Hematopoietic multipotent progenitor cell treated with erythropoietin and hydrocortisone succinate and interleukin-3 and kit ligand, for 4 days (in vitro differentiated cells): Measurements from ENCODE around the gene SMIM24.
A peak's percentile ranks its signal among the peaks of the same experiment; 100 is the strongest.
"Not testable (repeated sequence)": the region's sequence is repeated elsewhere in the genome, so short reads cannot be mapped to it uniquely, and the experiment has no call there.

Experiments used
- DNase-seq: peaks from one replicate; pipeline ENCODE4 v3.0.0-alpha.2; 2015

SMIM24 gene

DNA sequence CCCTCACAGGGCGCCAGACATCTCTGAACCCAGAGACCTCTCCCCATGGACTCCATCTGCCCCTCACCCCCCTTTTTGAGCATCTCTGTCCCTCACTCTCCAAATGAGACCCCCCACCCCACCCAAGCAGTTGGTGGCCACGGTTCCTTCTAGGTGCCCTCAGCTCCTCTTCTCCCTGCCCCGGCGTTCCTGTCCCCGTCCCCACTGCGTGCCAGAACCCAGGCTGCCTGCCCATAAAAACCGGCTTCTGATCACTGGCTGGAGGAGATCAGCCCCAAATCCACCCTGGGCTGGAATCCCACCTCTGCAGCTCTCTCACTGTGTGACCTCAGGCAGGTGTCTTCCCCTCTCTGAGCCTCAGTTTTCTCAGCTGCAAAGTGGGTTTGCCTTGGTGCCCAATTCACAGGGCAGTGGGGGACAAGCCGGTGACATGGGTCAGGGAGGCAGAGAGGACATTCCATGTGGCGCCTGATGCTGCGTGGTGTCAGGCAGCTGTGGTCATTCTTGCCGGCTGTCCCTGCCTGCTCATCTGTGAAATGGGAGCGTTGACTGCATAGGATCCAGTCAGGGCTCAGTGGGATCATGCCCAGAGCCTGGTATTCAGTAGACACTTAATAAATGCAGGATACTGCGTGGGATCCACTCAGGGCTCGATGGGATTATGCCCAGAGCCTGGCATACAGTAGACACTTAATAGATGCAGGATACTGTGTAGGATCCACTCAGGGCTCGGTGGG, 25.5 kb downstream of the SMIM24 start:
- DNase-seq: no peak

DNA sequence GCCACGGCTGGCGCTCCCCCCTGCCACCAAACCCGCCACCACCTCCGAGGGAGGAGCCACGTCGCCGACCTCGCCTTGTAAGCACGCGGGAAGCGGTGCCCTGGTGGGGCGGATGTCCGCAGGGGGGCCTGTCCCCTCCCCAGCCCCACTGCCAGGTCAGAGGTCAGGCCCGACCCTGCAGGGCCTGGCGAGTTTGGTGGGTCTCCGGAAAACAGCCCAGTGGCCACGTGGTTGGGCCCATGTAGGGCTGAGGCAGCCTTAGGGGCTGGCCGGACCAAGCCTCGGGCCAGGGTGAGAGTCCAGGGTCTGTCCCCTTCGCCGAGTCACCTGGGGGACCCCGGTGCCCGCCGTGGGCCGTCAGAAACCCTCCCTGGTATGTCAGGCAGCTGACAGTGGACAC, 26.5 kb downstream of the SMIM24 start:
- no peak for DNase-seq

DNA sequence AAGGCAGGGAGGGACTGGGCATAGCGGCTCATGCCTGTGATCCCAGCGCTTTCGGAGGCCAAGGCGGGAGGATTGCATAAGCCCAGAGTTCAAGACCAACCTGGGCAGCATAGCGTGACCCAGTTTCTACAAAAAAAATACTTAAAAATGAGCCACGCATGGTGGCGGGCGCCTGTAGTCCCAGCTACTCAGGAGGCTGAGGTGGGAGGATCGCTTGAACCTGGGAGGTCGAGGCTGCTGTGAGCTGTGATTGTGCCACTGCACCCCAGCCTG, 27.4 kb downstream of the SMIM24 start:
- not testable (repeated sequence) for DNase-seq

DNA sequence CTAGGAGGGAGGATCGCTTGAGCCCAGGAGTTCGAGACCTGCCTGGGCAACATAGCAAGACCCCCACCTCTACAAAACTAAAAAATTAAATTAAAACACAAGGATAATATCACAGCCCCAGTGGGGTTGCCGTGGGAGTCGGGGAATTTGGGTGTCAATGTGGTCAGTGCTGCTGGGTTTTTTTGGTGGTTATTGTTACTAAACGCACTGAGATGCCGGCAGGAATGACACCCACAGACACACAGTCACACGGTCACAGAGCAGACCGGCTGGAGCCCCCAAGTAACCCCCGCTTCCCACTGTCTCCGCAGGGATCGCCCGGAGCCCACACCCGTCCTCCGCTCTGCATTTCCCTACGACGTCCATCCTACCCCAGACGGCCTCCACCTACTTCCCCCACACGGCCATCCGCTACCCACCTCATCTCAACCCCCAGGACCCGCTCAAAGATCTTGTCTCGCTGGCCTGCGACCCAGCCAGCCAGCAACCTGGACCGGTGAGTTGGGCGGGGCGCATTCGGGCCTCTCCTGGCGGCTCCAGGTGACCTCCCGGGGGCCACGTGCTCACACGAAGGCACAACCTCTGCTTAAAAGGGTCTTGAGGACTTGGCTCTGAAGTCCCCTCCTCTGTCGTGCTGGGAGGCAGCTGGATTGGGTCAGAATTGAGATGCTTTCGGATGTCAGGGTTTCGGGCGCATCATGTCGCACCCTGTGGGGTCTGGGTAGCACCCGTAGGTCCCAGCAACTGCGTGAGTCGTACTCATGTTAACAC, 28.0 kb downstream of the SMIM24 start:
- DNase-seq: no peak

DNA sequence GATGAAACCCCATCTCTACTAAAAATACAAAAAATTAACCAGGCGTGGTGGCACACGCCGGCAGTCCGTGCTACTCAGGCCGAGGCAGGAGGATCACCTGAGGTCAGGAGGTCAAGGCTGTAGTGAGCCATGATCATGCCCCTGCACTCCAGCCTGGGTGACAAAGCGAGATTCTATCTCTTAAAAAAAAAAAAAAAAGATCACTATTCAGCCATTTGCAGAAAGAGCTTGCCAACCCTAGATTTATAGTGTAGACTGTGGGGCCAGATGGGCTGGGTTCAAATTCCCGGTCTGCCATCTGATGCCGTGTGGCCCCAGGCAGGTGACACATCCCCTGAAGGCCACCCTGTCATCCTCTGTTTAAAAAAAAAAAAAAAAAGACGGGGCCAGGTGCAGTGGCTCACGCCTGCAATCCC, 28.9 kb downstream of the SMIM24 start:
- no peak for DNase-seq

DNA sequence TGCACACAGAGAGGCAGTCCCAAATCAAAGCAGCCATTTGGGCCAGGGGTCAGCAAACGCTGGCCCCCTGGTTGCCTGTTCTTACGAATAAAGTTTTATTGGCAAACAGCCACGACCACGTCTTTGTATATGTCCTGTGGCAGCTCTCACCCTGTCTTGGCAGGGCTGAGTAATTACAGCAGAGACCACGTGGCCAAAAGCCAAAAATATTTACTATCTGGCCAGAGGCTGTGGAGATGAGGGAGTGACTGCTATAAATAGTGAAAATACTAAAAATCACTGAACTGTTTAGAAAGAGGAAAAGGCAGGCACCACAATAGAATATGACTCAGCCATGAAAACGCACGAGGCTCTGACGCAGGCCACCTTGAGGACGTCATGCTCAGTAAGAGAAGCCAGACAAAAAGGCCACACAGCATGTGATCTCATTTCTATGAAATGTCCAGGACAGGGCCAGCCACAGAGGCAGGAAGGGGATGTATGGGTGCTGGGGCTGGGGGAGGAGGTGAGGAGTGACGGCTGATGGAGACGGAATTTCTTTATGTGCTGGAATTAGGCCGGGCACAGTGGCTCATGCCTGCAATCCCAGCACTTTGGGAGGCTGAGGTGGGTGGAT, 29.4 kb downstream of the SMIM24 start:
- DNase-seq: peak; percentile 76

DNA sequence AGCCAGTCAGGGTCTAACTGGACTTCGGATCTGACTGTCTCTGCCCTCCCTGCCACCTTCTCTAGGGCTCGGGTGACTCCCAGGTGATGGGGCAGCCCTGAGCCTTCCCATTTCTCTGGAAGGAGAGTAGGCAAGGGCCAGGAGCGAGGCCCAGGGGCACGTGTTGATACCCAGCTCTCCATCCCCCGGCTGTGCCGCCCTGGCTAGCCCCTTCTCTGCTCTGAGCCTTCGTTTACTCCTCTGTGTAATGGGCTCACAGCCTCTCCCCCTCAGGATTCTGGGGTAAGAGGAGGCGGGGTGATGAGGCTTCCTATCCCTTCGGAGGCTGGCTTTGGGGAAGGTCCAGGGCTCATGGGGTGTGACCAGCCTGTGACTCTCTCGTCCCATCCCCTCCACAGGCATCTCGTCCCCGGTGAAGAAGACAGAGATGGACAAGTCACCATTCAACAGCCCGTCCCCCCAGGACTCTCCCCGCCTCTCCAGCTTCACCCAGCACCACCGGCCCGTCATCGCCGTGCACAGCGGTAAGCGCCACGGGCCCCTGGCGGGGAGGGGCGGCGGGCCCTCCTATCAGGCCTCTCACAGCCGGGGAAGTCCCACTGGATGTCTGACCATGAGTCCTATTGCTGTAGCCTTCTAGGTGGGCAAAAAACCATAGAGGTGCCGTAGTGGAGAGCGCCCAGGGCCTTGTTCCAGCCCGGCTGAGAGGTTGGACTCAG, 31.6 kb downstream of the SMIM24 start:
- no peak for DNase-seq

DNA sequence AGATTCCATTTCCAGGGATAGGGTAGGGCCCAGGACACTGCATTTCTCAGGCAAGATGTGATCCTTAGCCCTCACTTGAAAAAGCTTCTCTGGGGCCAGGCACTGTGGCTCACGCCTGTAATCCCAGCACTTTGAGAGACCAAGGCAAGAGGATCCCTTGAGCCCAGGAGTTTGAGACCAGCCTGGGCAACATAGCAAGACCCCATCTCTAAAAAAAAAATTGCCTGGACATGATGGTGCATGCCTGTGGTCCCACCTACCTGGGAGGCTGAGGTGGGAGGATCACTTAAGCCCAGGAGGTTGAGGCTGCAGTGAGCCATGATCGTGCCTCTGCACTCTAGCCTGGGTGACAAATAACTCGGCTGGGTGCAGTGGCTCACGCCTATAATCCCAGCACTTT, 33.7 kb downstream of the SMIM24 start:
- not testable (repeated sequence) for DNase-seq

DNA sequence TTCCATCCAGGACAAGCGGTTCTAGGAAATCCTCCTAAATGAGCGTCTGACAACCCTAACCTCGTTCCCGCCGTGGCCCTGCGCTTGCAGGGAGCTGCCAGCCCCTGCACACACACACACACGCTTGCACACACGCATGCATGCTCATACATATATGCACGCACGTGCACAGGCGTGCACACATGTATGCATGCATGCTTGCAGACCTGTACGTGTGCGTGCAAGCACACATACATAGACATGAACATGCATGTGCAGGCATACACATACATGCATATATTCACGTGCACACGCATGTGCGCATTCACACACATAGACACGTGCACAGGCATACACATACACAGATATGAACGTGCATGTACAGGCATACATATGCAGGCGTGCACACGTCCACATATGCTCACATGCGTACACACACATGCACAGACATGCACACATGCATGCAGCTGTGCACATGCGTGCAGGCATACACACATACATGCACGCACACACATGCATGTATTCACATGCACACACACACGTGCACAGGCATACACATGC, 35.6 kb downstream of the SMIM24 start:
- no peak for DNase-seq

DNA sequence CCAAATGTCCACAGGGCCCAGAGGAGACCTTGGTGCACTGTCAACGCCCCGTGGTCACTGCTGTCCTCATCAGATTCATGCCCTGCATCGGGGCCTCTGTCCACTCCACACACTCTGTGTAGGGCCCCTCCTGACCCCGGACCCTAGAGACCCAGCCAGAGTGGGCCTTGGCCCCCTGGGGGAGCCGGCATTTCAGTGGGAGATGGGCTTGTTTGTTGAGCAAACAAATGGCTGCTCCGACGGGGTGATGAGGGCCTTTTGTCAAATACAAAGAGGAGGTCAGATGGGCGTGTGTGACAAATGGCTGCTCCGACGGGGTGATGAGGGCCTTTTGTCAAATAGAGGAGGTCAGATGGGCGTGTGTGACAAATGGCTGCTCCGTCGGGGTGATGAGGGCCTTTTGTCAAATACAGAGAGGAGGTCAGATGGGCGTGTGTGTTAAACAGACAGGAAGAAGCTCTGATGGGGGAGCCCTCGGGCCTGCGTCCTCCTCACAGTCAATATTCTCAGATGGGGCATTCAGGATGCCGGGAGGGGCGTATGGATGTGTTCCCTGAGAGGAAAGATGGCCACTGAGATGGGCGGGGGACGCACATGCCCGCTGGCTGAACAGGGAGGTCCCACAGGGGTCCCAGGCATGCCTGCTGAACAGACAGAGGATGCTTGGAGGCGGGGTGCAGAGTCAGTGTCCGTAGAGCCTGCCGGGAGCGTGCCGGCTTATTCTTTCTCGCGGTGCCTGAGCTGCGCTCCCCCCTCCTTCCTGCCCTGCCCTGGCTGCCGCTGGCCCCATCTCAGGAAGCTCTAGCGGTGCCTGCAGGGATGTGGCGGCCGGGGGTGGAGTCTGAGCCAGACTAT, 36.3 kb downstream of the SMIM24 start:
- DNase-seq: peak; percentile 46

DNA sequence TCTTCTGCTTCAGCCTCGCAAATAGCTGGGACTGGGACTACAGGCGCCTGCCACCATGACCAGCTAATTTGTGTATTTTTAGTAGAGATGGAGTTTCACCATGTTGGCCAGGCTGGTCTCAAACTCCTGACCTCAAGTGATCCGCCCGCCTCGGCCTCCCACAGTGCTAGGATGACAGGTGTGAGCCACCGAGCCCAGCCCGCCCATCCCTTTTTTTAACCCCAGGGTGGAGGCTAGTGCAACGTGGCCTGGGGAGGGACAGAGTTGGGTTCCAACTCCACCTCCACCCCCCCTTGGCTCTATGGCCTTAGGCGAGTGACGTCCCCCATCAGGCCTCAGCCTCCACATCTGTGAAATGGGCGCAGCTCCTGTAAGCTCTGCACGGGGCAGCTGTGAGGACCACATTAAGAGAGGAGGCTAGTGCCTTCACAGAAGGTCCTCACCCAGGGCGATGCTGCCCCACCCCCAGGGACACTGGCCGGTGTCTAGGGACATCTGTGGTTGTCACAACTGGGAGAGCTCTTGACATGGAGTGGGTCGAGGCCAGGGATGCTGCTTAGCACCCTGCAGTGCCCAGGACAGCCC, 37.7 kb downstream of the SMIM24 start:
- DNase-seq: no peak

DNA sequence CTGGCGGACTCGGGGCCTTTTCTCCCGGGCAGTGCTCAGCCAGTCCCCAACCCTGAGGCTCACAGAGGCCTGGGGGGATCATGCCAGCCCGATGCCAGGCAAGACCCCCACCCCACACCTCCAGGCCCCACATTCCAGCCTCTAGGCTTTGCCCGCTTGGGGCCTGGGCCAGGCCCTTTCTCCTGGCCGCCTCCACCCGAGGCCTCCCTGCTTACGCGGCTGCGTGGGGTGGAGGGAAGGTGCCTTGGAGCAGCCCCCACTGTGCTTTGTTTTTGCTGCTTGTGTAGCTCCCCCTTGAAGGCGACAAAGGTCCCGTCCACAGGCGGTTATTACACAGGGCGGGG, 38.4 kb downstream of the SMIM24 start:
- no peak for DNase-seq

DNA sequence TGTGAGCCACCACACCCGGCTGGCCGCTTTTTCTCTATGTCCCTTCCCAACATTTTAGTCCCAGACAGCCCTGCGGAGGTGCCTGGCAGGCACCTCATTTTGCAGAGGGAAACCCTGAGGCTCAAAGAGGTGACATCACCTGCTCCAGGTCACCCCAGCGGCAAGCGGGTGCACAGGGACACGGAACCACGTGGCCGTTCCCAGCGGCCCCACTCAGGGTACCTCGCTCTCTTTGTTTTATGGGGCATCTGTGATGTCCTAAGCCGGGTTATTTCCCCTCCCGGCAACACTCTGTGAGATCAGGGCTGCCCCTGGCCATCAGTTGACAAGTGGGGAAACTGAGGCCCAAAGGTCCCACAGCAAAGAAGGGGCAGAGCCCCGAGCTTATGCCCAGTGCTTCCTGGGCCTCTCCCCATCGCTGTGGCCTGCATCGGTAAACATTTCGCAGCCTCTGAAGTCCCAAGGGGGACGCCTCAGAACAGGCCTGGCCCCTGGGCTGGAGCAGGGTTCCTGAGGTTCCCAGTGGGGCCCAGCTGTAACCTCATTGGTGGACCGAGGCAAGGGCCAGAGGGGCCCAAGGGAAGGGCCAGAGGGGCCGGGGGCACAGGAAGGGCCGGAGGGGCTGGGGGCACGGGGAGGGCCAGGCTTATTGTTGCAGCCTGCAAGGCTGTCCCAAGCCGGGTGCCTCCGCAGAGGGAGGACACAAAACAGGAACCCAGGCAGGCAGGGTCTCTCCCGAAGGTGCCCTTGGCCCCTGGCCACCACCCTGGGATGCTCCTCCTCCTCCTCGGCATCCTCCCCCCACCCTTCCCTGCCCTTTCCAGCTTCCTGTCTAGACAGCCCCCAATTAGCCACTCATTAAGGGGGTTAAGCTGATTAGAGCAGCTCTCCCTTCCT, 39.0 kb downstream of the SMIM24 start:
- DNase-seq: no peak

DNA sequence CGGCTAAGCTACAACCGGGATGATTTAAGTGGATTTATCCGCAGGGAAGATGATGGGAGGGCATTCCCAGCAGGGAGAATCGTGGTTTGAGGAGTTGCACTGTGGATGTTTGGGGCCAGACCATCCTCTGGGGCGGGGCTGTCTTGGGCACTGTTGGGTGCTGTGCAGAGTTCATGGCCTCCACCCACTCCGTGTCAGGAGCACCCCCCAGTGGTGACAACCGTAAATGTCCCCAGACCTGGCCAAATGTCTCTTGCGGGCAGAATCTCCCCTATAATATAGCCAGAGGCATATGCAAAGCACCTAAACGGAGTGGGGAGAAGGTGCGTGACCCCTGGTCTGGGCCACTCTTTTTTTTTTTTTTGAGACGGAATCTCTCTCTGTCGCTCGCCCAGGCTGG, 40.2 kb downstream of the SMIM24 start:
- peak; percentile 80 for DNase-seq

DNA sequence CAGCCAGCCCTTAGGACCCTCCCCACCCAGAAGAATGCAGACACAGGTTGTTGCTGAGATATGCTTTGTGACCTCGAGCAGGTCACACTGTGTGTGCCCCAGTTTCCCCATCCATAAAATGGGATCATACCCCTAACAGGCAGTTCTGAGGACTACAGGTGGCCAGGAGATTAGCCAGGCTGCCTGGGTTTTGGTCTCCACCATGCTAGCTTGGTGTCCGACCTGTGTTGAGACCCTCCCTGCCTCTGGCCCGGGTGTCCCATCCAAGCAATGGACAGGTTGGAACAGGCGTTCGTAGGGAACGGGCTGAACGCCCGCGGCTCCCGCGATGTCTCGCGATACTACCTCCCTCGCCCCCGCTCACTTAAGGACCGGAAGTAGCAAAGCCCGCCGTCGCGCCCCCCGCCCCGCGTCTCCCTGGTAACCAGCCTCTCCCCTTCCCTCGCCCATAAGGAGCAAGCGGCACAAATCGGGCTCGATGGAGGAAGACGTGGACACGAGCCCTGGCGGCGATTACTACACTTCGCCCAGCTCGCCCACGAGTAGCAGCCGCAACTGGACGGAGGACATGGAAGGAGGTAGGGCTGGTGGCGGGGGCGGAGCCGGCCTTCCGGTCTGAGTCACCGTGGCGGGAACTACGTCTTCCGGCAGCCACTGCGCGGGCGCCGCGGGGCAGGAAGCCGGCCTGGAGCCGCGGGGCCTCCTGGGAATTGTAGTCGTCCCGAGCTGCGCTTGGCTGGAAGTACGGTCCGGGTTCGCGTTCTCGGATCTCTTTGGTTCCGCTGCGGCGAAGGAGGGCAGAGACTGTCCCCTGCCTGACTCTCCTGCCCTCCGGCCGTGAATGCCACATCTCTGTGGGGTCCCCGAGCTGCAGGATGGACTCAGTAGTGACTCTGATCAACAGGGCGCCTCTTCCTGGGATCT, 45.4 kb downstream of the SMIM24 start:
- DNase-seq: peak; percentile 98

DNA sequence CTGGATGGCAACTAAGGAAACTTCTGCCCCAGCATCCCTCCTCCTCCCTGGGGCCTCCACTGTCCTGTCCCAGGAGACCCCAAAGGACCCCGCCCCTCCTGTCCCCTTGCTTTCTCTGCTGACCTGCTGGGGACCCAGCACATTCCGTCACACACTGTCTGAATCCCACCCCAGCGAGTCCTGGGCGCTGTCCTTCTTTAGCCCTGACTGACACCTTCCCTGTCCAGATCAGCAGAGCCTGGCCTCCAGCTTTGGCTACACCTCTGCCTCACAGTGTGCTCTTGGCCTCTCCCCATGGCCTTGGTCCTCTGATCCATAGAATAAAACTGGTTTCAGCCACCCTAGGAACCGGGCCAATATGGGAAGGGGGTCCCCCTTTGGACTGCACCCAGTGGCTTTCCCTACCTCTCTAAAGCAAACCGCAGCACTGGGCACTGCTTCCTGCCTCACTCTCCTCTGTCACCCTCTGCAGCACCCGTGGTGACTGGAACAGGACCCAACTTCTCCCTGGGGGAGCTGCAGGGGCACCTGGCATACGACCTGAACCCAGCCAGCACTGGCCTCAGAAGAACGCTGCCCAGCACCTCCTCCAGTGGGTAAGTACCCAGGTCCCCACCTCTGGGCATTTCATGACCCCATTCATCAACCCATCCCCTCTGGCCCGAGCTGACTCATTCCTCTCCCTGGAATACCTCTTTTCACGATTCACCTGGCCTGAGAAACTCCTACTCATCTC, 46.4 kb downstream of the SMIM24 start:
- DNase-seq: no peak

DNA sequence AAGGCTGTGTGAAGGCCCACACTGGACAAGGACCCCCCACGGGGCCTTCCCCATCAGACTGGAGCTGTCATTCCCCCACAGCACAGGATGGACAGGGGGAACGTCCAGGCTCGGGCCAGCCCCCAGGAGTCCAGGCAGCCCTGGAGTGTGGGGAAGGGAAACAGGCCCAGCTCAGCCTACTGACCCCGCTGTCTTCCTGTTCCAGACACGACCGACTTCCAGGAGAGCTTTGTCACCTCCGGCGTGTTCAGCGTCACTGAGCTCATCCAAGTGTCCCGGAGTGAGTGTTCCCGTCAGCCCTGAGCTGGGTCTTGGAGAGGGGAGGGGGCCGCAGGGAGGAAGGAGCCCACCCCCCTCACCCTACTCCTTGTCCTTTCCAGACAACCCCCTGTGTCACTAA, 47.0 kb downstream of the SMIM24 start:
- DNase-seq: no peak

DNA sequence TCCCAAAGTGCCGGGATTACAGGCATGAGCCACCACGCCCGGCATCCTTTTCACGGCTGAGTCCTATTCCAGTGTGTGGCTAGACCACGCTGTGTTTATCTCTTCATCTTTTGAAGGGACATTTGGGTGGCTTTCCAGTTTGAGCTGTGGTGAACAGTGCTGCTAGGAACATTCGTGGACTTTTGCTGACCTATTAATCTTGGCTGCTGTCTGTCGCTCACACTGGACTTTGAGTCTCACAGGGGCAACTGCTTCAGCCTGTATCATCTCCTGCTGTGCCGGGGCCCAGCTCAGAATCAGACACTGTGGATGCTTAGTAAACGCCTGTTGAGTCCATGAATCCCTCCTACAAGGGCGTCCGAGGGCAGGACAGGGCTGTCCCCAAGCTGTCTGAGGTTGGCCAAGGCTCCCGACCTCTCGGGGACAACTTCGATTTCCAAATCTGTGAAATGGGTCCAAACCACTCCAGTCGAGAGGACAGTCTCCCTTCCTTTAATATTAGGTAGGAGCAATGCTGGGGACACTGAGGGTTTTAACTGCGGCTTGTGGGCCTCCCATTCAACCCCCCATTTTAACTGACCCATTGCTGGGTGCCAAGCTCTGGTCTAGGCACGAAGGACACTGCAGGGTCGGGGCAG, 48.4 kb downstream of the SMIM24 start:
- no peak for DNase-seq

DNA sequence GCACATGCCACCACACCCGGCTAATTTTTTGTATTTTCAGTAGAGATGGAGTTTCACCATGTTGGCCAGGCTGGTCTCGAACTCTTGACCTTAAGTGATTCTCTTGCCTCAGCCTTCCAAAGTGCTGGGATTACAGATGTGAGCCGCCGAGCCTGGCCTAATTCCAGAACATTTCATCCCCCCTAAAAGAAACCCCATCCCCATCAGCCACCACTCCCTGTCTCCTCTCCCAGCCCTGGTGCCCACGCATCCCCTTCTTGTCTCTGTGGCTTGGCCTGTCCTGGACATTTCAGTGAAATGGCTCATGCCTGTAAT, 50.0 kb downstream of the SMIM24 start:
- not testable (repeated sequence) for DNase-seq
